A549 treated with AZD9567 at 1 μM for 4 hours (cell line): ENCODE results near the gene PPP1R3C. TPM values are rescaled to one million over a fixed set of nuclear protein-coding genes. Genes with fewer than 3 reads are reported as not detected.

Experiments
- total RNA-seq: library from RNA; stranded (reverse); fragments of 200-300 nt; extraction: Qiagen RNA extraction; gene quantifications from 5 replicates; pipeline ENCODE4 v1.2.3, GENCODE V29; 2022; ENCODE audit not compliant: insufficient read depth

Gene PPP1R3C
- total RNA-seq = 16.0 to 22.1 TPM (median 17.5 TPM) in 5 replicates

DNA sequence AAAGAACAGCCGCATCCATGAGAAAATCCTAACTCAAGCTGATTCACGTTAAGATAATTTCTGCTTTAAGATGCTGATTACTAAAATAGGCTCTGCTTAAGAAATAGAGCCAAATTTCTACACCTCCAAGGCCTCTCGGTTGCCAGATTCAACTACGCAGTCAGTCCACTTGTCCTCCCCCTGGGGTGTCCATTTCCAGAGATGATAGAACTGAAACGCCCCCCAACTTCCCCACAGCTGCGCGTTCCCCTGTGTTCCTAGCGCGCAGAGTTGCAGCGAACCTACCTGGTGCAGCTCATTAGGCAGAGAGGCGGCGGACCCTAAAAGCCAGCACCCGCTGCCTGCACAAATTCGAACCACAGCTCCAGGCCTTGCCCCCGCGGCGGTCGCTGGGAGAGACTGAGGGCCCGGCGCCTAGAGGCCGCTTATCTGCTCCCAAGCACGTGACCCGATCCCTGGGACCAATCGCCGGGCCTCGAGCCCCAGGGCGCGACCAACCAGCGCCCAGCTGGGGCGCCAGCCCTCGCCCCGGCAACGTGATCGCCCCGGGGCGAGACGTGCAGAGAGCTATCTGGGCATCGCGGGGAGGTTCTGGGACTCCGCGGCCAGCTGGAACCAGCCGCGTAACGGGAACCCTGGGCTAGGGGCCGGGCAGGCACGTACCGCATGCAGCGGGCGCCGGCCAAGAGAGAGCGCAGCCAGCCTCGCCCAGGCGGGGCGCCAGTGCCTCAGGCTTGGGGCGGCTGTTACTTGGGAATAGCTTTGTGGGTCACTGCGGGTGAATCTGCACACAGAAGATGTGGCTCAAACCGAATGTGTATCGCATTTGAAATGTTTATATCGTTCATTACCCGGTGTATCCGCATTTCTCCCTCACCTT, at the start of gene PPP1R3C:
PPP1R3C (minus strand) TSS at position 401 of the 880 bp plus-strand sequence; CDS start at position 299, 102 bp downstream.

Other genes with a start within 250 kb of the PPP1R3C start
- 2.4 to 4.5 TPM (median 4.3 TPM) in 5 replicates for gene HECTD2, start 222.7 kb downstream of the PPP1R3C start, total RNA-seq
- 15.6 to 30.7 TPM (median 21.2 TPM) in 5 replicates for gene TNKS2, start 165.4 kb upstream of the PPP1R3C start, total RNA-seq